ENCODE results near the gene C1QC.
"Not testable (repeated sequence)": the region's sequence is repeated elsewhere in the genome, so short reads cannot be mapped to it uniquely, and the experiment has no call there.

The C1QC gene

DNA sequence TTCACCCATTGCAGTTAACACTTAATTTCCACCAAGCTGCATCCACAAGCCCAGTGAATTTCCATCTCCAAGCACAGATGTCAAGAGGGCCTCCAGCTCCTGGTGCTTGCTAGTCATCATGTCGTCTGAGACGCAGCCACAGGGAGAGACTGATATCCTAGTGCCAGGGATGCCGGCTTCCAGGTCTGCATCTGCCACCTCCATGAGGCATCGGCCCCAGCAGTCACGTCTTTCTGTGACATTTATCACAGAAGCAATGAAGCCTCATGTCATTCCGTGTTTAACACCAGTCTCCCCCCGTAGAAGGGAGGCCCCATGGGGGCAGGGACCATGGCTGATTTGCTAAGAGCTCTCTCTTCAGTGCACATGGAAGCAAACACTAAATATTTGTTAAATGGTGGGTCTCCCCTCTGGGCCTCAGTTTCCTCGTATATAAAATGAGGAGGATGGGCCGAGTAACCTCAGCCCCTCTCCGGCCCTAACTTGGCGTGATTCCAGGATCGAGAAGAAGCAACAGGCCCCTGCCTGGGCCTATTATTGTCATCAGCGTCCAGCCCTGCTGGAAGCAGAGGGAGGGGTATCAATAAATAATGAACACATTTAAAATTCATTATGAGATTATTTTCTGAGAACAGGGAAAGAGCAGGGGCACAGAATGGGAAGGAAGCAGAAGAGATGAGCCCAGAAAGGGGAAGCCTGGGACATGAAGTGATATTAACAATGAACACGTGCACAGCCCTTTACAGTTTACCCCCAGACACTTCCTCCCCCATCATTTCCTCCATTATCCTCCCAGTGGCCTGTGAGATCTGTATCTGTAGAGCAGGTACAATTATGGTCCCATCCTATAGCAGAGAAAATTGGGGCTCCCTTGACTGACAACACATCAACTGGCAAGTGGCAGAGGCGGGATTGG, 8.8 kb downstream of the C1QC start:
- no peak for DNase-seq

DNA sequence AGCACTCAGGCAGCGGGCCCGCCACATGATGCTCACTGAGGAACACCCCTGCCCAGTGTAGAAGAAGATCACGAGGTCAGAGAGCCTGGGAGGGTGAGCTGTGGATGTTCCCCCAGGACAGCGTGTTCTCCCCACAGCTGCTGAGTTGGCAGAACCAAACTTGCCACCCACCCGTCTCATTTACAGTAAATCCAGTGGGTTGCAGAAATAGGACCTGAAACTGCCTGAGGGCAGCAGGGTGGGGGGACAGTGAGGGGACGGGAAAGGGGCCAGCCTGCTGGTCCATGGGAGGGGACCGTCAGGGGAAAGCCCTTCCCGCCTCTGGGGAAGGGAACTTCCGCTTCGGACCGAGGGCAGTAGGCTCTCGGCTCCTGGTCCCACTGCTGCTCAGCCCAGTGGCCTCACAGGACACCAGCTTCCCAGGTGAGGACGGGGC, 9.5 kb downstream of the C1QC start, which contains the start of gene C1QB:
Gene C1QB (plus strand): TSS at position 356 of the 436 bp plus-strand sequence. CDS start 6,227 bp downstream, outside the sequence.
- no peak for DNase-seq

DNA sequence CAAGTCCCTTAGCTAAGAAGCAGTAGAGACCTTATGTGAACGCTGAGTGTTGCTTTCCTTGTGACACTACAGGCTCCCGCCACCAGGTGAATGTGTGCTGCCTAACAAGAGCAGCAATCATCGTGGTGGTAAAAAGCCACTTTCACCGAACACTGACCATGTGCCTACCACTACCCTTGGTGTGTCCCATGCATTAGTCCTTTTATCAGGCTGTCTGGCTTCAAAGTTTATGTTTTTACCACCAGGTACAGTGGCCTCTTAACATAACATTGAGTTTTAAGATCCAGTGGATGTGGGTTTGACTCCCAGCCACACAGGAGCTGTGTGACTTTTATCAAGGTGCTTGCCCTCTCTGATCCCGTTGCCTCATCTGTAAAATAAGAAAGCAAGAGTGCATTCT, 11.3 kb downstream of the C1QC start:
- no peak for DNase-seq

DNA sequence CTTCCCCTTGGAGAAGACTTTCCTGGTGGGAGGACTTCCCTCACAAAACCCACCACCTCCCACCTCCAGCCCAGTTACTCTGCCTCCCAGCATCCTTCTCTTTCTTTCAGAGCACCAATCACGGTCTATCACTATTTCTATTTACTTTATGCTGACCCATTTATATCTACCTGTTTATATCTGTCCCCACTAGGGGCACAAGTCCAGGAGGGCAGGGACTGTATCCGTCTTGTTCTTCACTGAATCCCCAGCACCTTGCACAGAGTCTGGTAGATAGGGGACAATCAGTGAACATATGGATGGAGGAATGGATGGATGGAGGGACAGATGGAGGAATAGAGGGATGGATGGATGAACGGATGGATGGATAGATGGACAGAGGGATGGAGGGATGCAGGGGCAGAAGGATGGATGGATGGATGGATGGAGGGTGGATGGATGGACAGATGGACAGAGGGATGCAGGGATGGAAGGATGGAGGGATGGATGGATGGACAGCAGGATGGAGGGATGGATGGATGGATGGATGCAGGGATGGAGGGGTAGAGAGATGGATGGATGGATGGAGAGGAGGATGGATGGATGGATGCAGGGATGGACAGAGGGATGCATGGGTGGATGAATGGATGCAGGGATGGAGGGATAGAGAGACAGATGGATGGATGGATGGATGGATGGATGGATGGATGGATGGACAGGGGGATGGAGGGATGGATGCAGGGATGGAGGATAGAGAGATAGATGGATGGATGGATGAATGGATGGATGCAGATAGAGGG, 15.1 kb downstream of the C1QC start:
- DNase-seq = no peak

DNA sequence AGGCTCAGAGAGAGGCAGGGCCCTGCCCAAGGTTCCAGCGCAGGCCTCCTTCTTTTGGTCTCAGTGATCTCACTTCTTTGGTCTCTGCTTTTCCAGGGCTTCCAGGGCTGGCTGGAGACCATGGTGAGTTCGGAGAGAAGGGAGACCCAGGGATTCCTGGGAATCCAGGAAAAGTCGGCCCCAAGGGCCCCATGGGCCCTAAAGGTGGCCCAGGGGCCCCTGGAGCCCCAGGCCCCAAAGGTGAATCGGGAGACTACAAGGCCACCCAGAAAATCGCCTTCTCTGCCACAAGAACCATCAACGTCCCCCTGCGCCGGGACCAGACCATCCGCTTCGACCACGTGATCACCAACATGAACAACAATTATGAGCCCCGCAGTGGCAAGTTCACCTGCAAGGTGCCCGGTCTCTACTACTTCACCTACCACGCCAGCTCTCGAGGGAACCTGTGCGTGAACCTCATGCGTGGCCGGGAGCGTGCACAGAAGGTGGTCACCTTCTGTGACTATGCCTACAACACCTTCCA, 17.3 kb downstream of the C1QC start:
- DNase-seq = no peak

DNA sequence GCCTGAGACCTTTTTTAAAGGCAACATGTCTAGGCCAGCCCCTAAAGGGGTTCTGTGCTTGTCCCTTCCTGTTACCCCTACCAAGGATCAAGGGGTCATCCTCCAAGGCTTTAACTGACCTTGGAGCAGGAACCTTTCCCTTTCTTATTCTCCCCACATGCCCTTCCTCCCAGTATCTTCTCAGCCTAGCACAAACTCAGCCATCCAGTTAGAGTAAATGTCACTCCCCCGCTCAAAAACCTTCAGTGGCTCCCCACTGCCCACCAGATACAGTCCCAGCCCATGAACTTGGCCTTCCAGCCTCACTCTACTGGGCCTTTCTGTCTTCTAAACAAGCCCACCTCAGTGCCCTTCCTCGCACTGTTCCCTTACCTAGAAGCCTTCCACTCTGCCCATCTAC, 18.4 kb downstream of the C1QC start:
- no peak for DNase-seq

DNA sequence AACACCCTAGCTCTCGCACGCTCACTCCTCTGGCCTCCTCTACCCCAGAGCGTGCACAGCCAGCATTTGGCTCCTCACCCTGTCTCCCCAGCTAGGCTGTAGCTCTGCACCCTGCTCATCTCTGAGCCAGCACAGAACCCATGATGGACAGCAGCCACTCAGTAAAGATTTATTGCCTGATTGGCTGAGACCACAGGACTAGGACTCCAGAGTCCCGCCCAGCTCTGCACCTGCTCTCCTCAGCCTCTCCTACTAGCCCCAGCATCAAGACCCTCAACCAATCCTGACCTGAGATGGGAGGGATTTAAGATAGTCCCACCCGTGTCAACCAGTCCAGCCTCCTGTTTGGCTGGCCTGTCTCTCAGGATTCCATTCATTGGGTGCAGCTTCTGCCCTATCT, 18.9 kb downstream of the C1QC start:
- DNase-seq = no peak

DNA sequence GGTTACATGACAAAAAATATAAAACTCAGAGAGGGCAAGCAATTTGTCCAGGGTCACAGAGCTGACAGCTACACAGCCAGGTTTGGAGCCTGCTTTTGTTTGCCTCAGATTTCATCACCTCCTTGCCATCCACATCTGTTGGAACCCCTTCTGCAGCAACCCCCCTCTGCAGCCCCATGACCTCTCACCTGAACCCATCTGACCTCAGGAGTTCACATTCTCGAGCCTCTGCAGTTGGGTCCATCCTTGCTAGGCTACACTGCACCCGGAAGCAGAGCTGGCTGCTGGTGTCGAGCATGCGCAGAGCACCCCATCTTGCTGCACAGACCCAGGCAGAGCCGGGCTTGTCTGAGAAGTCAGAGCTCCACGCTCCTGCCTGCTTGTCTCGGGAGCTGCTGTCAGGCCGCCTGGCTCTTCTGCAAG, 19.6 kb downstream of the C1QC start:
- no peak for DNase-seq

DNA sequence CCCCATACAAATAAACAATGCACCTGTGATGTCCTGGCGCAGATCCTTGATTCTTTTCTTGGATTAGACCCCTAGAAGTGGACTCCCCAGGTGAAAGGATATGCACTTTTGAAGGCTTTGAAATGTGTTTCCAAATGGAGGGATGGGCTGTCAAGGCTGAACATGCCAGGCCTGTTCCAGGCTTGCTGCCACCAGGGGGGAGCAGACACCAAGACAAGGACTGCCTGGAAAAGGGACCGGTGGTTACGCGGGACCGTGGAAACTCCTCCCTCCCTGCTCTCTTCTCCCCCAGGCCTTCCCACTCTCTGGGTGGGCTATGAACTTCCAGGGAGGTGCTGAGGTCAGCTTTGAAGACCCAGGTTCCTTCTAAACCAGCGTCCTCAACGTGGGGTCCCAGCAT, 22.3 kb downstream of the C1QC start:
- DNase-seq = no peak

DNA sequence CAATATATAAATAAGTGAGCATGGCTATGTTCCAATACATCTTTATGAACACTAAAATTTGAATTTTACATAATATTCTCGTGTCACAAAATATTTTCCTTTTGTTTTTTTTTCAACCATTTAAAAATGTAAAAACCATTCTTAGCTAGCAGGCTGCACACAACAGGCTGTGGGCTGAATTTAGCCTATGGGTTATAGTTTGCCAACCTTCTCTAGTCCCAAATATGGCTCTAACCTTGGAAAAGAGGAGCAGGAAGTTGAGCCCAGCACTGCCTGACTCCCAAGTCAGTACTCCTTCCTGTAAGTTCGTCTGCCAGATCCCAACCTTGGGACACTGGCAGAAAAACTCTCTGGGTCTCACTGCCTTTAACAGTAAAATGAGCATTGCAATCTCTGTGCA, 23.0 kb downstream of the C1QC start:
- DNase-seq = no peak

DNA sequence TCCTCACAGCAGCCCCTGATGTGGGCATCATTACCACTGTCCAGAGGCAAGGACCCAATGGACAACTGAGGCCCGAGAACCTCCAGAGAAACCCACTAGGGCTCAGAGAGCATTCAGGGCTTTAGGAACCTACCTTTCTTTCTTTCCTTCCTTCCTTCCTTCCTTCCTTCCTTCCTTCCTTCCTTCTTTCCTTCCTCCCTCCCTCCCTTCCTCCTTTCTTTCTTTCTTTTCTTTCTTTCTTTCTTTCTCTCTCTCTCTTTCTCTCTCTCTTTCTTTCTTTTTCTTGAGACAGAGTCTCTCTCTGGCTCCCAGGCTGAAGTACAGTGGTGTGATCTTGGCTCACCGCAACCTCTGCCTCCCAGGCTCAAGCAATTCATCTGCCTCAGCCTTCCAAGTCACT, 25.4 kb downstream of the C1QC start:
- not testable (repeated sequence) for DNase-seq

DNA sequence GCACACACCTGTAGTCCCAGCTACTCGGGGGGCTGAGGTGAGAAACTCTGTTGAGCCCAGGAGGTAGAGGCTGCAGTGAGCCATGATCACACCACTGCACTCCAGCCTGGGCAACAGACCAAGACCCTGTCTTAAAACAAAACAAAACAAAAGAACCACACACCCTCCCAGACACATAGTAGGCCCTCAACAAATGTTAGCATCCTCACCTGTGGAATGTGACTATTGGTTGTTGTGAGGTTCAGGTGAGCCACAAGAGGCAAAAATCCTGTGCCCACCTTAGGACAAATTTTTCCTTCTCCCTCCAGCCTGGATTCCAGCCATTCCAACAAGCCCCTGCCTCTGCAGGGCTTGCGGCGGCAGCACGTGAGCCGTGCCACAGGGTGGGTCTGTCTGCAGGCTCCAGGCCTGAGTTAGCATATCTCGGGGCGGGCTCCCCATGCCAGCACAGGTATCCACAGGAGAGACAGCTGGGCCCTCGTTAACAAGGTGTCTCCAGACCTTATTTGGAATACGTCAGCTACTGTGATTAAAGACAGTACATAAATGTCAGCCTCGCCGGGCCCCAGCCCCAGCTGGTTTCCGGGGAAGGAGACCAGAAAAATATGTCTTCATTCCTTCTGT, 27.0 kb downstream of the C1QC start:
- DNase-seq = no peak

DNA sequence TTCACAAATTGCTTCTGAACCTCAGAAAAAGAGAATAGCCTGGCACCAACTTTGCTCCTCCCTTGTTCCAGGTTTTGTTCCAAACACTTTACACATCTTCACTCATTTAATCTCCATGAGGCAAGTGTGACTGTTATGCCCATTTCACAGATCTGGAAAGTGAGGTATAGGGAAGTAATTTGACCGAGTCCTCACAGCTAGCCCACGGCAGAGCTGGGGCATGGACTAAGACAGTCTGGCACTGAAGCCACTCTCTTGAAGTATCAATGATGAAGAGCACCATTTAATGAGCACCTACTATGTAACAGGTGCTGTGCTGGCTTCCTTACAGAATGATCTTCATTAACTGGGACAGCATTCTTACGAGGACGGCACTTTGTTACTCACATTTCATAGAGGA, 28.6 kb downstream of the C1QC start:
- DNase-seq = no peak

DNA sequence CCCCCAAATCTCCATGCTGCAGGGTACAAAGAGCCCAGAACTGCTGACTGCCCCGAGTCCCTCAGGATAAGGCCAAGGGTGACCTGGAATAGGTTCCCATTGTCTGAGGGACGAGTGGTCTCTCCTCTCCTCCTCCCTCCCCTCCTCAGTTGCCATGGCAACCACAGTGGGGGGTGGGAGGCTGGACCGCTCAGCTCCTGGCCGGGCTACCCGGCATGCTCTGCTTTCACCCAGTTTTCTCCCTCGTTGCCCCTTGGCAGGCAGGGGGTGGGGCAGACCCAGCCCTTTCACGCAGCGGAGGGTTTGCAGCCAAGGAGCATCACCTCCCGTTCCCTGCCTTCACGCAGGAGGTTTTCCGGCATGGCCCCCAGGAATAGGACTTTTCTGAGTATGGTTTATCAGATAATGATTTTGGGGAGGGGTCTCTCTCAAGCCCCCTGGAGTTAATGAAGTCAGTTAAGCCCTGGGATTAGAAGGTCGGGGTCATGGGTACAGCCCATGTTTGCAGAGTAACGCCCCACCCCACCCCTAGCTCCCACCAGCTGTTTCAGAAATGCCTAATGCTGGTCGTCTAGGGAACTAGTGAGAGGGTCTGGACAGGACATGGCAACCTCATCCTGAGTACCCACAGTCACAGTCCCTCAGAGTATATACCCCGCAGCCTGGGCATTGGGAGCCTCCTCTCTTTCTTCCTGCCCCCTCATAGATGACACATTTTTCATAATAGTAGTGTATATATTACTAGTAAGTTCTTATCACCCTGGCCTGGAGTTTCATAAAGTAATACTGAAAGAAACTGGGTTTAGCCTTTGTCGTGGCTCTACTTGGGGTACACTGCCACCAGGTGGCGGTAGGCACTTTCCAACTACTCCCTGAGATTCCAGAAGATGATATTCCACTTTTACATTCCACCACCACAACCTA, 30.3 kb downstream of the C1QC start:
- DNase-seq = peak; percentile 58

DNA sequence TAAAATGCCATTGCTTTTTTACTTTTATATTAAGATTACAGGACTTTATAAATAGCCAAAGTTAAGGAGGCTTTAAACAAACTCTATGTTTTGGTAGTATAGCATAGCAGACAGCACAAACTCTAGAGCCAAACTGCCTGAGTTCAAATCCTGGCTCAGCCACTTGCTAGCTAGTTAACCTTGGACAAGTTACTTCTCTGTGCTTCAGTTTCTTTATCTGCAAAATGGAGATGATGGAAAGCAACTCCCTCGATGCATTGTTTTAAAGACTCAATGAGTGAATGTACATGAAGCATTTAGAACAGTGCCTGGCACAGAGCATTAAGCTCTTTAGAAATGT, 30.9 kb downstream of the C1QC start:
- DNase-seq = no peak

DNA sequence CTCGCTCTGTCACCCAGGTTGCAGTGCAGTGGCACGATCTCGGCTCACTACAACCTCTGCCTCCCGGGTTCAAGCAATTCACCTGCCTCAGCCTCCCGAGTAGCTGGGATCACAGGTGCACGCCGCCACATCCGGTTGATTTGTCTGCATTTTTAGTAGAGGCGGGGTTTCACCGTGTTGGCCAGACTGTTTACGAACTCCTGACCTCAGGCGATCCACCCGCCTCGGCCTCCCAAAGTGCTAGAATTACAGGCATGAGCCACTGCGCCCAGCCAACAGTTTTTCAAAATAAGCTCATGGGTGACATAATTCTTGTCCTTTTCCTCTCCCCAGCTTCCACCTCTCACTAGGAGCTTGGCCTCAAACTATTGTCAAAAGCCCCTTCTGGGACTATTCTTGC, 32.7 kb downstream of the C1QC start:
- DNase-seq = not testable (repeated sequence)

DNA sequence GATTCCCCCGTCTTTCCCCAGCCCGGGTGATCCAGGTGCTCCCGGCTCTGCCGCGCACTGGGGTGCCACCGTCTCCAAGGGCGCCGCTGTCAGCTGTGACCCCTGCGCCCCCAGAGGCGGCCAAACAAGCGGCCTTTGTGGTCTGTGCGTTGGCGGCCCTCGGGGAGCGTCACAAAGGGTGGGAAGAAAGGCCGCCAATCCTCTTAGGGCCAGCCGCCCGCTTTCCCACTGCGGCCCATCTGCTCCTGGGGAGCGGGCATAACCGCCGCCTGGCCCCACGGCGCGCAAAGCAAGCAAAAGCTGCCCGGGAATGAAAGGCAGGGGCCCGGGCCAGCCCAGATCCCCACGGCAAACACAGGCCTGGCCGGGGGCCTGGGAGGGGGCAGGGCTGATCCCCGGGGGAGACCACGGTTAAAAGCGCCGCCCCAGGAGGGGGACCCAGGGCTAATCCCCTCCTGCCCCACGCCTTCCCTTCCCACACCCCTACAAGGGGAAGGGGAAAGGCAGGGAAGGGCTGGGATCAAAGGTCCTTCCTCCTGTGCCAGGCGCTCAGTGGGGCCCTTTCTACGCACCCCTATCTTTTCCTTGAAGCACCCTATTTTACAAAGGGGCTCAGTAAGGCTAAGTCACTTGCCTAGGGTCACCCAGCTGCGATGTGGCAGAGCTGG, 33.6 kb downstream of the C1QC start:
- no peak for DNase-seq

DNA sequence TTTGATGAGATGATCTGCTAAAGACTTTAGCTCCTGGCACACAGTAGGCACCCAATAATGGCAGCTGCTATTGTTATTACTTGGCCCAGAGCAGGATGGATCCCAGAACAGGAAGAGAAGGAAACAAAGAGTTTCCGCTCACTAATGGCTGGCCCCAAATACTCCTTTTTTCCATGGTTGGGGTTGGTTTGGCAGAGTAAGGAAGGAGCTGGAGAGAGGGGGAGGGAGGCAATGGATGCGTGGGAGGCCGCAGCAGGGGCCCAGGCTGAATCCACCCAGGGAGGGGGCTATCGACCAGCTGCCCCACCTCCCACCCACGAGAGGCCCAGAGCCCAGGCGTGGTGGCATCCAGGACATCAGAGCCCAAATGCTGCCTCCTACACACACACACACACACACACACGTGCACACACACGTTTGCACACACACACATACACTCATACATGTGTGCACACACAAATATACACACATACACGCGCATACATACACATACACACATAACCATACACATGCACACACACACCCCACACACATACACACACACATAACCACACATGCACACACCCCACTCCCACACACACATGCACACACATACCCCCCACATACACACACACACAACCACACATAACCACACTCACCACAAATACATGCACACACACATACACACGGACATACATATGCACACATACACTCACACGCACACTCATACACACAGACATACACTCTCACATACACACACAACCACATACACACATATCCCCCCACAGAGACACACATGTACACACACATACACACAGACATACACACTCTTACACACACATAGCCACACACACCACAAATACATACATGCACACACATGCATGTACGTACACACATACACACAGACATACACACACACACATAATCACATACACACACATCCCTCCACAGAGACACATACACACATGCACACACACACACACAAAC, 34.8 kb downstream of the C1QC start:
- DNase-seq = no peak

DNA sequence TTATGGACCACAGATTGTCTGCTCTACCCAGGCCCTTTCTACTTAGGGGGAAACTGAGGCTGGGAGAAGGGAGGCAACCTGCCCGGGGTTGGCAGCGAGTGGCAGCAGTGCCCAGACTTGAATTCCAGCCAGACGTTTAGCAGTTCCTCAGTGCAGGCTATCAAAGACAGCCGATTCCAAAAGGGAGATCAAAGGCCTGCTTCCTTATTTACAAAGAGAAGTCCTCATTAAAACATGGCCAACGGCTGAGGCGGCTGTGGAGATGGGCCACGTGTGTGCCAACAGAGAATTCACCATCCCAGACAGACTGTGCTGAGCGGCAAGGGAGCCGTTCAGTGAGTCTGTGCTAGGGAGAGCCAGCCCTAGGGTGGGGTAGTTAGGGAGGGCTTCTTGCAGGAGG, 37.3 kb downstream of the C1QC start:
- DNase-seq = no peak

DNA sequence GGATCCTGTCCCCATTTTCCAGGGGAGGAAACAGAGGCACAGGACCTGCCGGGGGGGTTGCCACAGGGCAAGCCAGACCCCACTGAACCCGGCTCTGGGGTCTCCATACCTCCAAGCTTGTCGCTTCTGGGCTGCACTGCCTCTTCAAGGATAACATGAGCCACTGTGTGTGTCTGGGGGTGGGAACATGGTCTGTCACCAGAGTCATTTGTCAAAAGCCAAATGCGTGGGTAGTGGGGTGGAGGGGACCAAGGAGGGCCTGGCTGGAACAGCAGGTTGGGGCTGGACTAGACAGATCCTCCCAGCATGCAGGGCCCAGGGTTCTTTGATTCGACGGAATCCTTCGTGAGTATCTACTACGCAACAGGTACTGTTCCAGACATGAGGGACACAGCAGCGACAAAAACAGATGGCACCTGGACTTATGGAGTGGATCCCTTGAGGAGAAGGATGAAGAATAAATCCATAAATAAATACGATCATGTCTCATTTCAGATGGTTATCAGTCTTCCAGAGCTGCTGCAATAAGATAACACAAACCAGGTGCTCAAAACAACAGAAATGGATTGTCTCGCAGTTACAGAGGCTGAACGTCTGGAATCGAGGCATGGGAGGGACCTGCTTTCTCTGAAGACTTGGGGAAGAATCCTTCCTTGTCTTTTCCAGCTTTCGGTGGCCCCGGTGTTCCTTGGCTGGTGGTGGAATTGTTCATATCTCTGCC, 38.3 kb downstream of the C1QC start:
- no peak for DNase-seq

Measured in activated CD4-positive, alpha-beta T cell treated with anti-CD3 and anti-CD28 coated beads for 48 hours (primary cell).